GM10847 (cell line): Measurements from ENCODE around the gene CRY2.

Experiments
- POLR2A ChIP-seq: IDR thresholded peaks from 2 replicates; pipeline ENCODE4 v1.6.1; 2011; ENCODE audit not compliant: insufficient read length; ENCODE audit errors: extremely low read depth

CRY2 gene

GRCh38 chr11:45894555-45895247 lies 47.4 kb downstream of the CRY2 start:
- TF ChIP-seq POLR2A: no peak

DNA sequence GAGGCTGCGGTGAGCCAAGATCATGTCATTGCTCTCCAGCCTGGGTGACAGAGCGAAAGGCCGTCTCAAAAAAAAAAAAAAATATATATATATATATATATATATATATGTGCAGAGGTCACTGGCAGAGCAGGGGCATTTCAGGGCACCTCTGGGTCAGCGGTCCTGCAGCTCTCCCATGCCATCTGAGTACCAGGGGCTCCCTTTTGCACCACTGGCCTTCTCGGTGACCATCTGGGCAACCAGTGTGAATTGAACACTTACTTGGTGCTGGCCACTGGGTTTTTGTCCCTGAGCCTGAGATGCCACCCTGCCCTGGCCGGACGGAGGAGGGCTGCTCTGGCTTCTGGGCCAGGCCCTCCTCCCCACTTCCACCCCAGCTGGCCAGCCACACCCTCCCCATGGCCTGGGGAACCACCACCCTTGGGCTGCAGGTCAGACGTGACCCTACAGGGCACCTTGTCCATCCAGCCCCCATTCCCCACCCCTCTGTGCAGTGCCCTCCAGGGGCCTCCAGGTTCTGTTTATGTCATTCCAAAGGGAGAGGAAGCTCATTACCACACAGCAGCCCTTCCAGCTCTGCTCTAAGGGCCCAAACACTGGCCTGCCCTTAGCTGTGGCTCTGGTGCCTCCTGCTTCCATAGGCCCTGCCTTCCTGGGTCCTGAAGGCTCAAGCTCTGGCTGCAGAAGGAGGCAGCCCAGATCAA lies 48.4 kb downstream of the CRY2 start:
- TF ChIP-seq POLR2A: no peak

GRCh38 chr11:45896422-45896984 lies 49.2 kb downstream of the CRY2 start:
- TF ChIP-seq POLR2A: no peak

- TF ChIP-seq POLR2A: no peak
Measured at GRCh38 chr11:45897556-45897955, 50.3 kb downstream of the CRY2 start.

- TF ChIP-seq POLR2A: no peak
Measured at GRCh38 chr11:45899086-45899447, 51.8 kb downstream of the CRY2 start.

DNA sequence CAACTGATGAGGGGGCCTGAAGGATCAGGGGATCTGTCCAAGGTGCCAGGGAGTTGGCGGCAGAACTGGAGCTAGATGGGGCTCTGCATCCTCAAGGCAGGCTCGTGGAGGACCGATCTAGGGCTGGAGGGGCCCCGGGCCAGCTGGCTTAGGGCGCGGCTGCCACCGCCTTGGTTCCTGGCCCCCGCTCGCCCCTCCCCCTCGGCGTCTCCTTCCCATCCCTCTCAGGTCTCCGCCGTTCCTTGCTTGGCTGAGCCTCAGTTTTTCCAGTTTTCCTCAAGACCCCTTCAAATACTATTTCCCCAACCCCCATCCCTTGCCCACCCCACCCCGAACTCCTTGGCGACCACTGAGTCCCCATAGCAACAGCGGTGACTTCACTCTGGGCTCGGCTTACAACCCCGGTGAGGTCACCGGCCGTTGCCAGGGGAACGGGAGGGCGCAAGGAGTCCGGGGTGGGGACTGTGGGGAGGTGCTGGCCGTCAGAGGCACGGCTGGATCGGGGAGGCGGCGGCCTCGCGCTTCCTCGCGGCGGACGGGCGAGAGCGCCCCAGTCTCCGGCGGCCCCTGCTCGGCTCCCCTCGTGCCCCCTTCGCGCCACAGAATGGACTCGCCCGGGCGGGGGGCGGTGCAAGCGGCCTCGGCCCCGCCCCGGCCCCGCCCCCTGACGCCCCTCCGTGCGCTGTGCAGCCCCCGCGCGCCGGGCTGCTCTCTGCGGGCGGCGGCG lies 52.3 kb downstream of the CRY2 start:
- no peak for TF ChIP-seq POLR2A

GRCh38 chr11:45900916-45901617 lies 53.8 kb downstream of the CRY2 start:
- no peak for TF ChIP-seq POLR2A

DNA sequence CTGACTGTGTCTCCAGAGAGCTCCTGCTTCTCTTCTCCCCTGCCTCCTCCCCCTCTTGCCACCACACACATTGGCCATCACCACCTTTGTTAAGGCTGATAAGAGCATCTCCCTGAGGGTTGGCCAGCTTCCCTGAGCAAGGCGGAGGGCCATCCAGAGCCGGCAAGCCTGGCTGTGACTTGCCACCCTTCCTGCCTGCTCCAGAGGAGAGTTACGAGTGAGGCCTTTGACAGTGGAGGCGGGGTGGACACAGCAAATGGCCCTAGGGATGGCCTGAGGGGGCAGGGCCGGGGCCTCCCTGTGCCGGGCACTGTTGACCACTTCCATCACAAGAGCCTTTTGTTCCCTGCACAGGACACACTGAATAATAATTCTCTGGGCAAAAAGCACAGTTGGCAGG lies 54.4 kb downstream of the CRY2 start:
- TF ChIP-seq POLR2A: no peak

DNA sequence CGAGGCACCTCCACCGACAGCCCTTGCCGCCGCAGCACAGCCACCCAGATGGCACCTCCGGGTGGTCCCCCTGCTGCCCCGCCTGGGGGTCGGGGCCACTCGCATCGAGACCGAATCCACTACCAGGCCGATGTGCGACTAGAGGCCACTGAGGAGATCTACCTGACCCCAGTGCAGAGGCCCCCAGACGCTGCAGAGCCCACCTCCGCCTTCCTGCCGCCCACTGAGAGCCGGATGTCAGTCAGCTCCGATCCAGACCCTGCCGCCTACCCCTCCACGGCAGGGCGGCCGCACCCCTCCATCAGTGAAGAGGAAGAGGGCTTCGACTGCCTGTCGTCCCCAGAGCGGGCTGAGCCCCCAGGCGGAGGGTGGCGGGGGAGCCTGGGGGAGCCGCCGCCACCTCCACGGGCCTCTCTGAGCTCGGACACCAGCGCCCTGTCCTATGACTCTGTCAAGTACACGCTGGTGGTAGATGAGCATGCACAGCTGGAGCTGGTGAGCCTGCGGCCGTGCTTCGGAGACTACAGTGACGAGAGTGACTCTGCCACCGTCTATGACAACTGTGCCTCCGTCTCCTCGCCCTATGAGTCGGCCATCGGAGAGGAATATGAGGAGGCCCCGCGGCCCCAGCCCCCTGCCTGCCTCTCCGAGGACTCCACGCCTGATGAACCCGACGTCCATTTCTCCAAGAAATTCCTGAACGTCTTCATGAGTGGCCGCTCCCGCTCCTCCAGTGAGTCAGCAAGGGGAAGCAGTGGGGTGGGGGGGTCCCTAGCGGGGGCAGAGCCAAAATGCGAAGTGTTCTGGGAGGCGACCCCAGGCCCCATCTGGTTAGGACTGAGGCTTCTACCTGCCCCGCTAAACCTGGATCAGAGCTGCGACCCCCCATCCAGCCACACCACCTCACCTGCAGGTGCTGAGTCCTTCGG lies 55.4 kb downstream of the CRY2 start:
- TF ChIP-seq POLR2A: no peak

DNA sequence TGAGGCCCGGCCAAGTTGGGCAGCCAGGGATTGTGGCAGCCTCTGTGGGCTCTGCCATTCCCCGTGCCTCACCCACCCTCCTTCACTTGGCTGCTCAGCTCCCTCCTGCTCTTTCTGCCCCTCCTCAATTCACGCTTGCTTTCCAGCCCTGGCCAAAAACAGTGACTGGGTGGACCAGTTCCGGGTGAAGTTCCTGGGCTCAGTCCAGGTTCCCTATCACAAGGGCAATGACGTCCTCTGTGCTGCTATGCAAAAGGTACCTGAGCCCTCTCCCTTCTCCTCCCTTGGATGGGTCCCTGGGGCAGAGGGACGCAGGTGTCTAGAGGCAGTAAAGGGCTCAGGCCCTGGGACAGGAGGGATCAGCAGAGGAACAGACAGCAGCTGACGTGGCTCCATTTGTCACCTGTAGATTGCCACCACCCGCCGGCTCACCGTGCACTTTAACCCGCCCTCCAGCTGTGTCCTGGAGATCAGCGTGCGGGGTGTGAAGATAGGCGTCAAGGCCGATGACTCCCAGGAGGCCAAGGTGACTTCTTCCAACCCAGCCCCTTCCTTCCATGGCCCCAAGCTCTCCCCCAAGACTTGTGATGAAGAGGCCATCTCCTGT lies 57.1 kb downstream of the CRY2 start:
- TF ChIP-seq POLR2A: no peak

GRCh38 chr11:45905095-45905494 lies 57.8 kb downstream of the CRY2 start:
- TF ChIP-seq POLR2A: no peak

DNA sequence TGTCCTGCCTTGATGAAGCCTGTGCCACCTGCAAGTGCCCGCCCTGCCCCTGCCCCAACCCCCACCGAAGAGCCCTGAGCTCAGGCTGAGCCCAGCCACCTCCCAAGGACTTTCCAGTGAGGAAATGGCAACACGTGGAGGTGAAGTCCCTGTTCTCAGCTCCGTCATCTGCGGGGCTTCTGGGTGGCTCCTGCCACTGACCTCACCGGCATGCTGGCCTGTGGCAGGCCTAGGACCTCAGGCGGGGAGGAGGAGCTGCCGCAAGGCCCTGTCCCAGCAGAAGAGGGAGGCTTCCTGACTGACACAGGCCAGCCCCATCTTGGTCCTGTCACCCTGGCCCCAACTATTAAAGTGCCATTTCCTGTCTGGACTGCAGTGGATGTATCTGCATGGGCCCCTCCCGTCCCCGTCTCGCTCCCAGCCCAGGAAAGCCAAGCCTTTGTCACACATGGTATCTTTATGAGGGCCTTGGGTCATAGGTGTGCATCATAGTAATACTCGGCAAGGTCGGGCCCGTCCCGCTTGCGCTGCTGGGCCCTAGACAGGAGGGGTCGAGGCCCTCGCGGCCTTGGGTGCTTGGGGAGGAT lies 58.9 kb downstream of the CRY2 start:
- TF ChIP-seq POLR2A: no peak

DNA sequence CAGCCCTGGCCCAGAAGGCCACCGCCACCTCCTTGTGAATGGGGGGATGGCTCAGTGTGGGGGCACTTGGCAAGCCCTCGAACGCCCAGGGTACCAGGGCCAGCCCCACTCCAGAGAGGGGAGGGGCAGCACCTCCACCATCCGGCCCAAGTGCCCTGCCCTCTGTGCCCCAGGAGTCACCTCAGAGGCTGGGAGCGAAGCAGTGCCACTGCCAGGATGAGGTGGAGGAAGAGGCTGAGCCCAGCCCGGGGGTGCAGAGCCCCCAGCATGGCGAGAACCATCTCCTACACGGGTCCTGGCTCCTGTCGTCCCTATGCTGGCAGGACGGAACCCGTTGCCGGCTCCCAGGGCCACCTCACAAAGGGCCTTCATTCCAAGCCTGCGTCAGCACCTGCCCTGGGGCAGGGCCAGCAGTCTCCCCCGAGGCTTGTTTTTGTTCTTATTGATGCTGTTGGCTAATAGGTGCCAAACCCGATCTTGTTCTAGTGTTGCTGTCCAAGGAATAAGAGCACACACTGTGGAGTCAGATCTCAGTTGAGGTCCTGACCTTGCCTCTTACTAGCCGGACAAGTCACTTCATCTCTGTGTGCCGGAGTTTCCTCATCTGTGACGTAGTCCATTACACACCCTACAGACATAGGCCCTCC lies 59.8 kb downstream of the CRY2 start, which contains the start of gene FREY1:
FREY1 (minus strand) TSS at position 307 of the 647 bp plus-strand sequence; CDS start at position 281, 26 bp downstream.
- TF ChIP-seq POLR2A: no peak
